Measurements from ENCODE around the gene PER3. TPM values are rescaled to one million over a fixed set of nuclear protein-coding genes. Genes with fewer than 3 reads are reported as not detected.

PER3 gene
- total and polyA plus RNA-seq, 8 donors, result 9.9 to 16.1 (median 12.5) TPM

DNA sequence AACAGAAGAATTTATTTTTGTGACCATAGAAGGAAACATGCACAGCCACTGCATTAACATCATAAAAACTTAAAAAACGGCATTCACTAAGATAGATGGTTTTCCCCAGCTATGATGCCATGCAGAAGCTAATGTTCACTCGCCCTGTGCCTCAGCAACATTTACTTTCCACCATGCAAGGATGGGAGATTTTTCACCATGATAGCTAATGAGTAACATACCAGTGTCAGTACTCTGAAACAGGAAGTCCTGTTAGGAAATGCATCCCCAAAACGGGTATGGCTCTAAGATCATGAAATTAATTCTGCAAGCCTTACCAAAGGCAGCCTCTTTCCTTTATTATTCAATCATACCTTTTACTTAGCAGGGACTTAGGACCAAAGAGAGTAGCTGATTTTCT lies 30.4 kb upstream of the PER3 start:
- no peaks in the 10 kb centered on the region for H3K36me3 ChIP-seq
- no peak for ATAC-seq
- H3K27me3 ChIP-seq, result no peaks in the 10 kb centered on the region

DNA sequence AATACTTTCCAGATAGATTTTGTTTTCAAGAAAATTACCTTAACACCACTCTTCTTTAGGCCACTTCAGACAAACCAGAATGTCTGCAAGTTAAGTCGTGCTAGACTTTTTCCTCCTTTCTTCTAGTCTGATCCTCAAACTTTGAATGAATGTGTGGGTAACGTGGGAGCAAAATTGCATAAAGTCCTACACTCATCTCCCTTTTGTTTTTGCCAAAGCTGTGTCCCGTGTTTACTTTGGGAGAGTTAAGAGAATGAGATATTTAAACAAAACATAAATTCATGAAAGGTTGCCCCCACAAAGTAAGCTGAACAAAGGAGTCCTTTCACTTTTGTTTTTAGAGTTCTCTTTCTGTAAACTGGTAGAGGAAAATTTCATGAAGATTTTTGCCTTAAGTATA lies 29.9 kb upstream of the PER3 start:
- H3K4me3 ChIP-seq, result no peak overlapping the region
- peak overlapping the region in 1 of 2 donors; percentile 34 for H3K27ac ChIP-seq
- no peaks in the 10 kb centered on the region for H3K36me3 ChIP-seq
- TF ChIP-seq CTCF (IDR thresholded peaks at IDR 0.05), result no peak
- H3K4me1 ChIP-seq, result peaks cover 0 to 21% of the 10 kb centered on the region in 2 donors
- no peaks in the 10 kb centered on the region for H3K27me3 ChIP-seq
- no peak for DNase-seq
- intact Hi-C loops (cut with DNase I), result loop anchor here in 1 of 2 donors (5.0 kb wide), 1 partner anchor 87 kb away; no protein-coding TSS in a partner anchor
- ATAC-seq, result no peak
- no peaks in the 10 kb centered on the region for H3K9me3 ChIP-seq

More for the DNA sequence above, 30.4 kb upstream of the PER3 start:
- no peak for TF ChIP-seq CTCF (IDR thresholded peaks at IDR 0.05)
- intact Hi-C loops (cut with DNase I), result loop anchor here in 1 of 2 donors (5.0 kb wide), 1 partner anchor 86 kb away; no protein-coding TSS in a partner anchor
- H3K27ac ChIP-seq, result peak overlapping the region in 1 of 2 donors; percentile 34
- DNase-seq, result no peak
- no peaks in the 10 kb centered on the region for H3K9me3 ChIP-seq
- H3K4me3 ChIP-seq, result no peak overlapping the region
- H3K4me1 ChIP-seq, result peaks cover 0 to 21% of the 10 kb centered on the region in 2 donors

GRCh38 chr1:7755448-7755847 lies 28.6 kb upstream of the PER3 start:
- H3K4me3 ChIP-seq, result no peak overlapping the region
- ATAC-seq, result no peak

DNA sequence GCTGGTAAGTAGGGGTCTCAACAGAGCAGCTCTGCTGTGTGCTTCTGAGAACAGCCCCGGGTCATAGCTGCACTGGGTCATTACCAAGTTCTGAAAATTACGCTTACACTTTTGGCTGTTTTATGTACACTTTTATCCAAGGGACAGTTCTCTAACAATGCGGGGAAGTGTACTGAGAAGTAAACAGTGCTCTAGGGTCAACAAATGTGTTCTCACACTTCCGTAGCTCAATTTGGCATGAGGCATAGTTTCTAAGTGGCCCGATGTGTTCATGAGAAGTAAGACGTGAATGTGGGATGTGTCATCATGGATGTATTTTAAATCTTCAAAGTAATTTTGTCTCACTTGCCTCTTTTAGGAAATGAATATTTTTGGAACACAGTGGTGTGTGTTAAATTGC lies 23.8 kb upstream of the PER3 start:
- intact Hi-C loops (cut with DNase I), result no loop called here
- no peaks in the 10 kb centered on the region for H3K36me3 ChIP-seq
- H3K27ac ChIP-seq, result peak overlapping the region in 1 of 2 donors; percentile 30
- H3K4me1 ChIP-seq, result no peaks in the 10 kb centered on the region
- ATAC-seq (no peak), DNase-seq (no peak)
- H3K27me3 ChIP-seq, result no peaks in the 10 kb centered on the region
- no peaks in the 10 kb centered on the region for H3K9me3 ChIP-seq
- H3K4me3 ChIP-seq, result no peak overlapping the region
- TF ChIP-seq CTCF (IDR thresholded peaks at IDR 0.05), result no peak

More at GRCh38 chr1:7755448-7755847, 28.6 kb upstream of the PER3 start:
- Histone ChIP-seq H3K4me1 (peaks cover 0 to 21% of the 10 kb centered on the region in 2 donors), H3K27me3 (no peaks in the 10 kb centered on the region), H3K36me3 (no peaks in the 10 kb centered on the region), H3K27ac (no peak overlapping the region), H3K9me3 (no peaks in the 10 kb centered on the region)
- no peak for DNase-seq
- TF ChIP-seq CTCF (IDR thresholded peaks at IDR 0.05), result no peak
- intact Hi-C loops (cut with DNase I), result no loop called here

GRCh38 chr1:7761103-7761502 lies 23.0 kb upstream of the PER3 start:
- no peak for TF ChIP-seq CTCF (IDR thresholded peaks at IDR 0.05)
- Histone ChIP-seq H3K27ac (peak overlapping the region in 1 of 2 donors; percentile 30), H3K27me3 (no peaks in the 10 kb centered on the region), H3K9me3 (no peaks in the 10 kb centered on the region), H3K4me3 (no peak overlapping the region), H3K36me3 (no peaks in the 10 kb centered on the region), H3K4me1 (no peaks in the 10 kb centered on the region)
- no peak for ATAC-seq
- intact Hi-C loops (cut with DNase I), result no loop called here
- no peak for DNase-seq

Measured in left lung (tissue), 10 donors.